Hepatocyte (in vitro differentiated cells): ENCODE measurements around the gene DAAM1.

Experiments
- EZH2 ChIP-seq: fragments of 200-600 bp; sonication (generic); IDR thresholded peaks from 2 replicates; pipeline ENCODE4 v1.6.1; 2016; ENCODE audit warnings: antibody characterized with exemption, mild to moderate bottlenecking, borderline replicate concordance
- TF ChIP-seq, protein P1 (sequence below): fragments of 200-600 bp; sonication (generic); IDR thresholded peaks from 2 replicates; pipeline ENCODE4 v1.5.1; 2016; ENCODE audit warnings: antibody characterized with exemption, mild to moderate bottlenecking; ENCODE audit not compliant: poor library complexity

DNA sequence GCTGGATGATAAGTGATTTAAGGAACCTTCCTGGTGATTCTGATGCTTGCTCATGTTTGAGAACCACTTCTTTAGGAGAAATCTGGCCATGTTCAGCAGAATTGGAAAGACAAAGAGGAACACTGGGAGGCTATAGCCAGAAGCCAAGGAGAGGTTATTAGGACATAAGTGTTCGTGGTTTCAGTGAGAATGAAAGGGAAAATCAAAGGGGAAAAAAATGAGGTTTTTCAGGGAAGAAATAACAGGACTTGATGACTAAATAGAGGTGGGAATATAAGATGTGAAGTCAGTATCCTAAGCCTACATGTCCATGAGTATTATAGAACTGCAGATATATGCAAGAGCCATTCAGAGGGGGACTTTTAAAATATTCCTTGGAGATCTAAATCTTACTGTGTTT, 95.6 kb downstream of the DAAM1 start:
- TF ChIP-seq, protein P1, sequence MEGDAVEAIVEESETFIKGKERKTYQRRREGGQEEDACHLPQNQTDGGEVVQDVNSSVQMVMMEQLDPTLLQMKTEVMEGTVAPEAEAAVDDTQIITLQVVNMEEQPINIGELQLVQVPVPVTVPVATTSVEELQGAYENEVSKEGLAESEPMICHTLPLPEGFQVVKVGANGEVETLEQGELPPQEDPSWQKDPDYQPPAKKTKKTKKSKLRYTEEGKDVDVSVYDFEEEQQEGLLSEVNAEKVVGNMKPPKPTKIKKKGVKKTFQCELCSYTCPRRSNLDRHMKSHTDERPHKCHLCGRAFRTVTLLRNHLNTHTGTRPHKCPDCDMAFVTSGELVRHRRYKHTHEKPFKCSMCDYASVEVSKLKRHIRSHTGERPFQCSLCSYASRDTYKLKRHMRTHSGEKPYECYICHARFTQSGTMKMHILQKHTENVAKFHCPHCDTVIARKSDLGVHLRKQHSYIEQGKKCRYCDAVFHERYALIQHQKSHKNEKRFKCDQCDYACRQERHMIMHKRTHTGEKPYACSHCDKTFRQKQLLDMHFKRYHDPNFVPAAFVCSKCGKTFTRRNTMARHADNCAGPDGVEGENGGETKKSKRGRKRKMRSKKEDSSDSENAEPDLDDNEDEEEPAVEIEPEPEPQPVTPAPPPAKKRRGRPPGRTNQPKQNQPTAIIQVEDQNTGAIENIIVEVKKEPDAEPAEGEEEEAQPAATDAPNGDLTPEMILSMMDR = no peak
- no peak for TF ChIP-seq EZH2
